Endothelial cell of hepatic sinusoid (primary cell): ENCODE data around the gene ALDH3B1.

Source experiments
- in situ Hi-C: cut with HindIII; loops from 2 replicates; pipeline ENCODE4 v1.10.0; 2017; ENCODE audit warnings: low sequenced_read_pairs

ALDH3B1 gene

DNA sequence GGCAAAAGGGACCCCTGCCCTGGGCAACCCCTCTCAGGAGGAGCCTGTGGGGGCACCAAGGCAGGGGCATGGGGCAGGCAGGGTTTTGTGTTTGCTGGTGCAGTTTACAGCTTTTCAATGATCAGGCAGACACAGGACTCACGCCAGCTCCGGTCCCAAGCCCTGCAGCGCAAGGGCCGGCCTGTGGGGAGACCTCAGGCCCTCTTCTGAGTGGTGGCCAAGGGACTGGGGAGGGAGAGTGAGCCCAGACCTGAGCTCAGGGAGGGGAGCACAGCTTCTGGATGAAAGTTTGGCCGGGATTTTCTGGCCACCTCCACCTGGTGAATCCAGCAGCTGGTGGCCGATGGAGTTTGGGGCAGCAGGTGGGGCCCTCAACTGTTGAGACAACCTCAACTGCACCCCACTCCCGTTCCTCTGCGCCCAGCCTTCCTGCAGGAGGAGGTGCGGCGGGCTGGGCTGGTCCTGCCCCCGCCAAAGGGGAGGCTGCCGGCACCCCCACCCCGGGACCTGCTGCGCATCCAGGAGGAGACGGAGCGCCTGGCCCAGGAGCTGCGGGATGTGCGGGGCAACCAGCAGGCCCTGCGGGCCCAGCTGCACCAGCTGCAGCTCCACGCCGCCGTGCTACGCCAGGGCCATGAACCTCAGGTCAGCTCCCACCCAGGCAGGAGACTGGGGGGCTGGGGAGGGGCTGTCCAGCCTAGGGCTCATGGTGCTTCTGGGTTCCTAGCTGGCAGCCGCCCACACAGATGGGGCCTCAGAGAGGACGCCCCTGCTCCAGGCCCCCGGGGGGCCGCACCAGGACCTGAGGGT is 32.3 kb downstream of the ALDH3B1 start:
- in situ Hi-C loops = no loop called here

- in situ Hi-C loops = no loop called here
Observed at GRCh38 chr11:68043029-68043348, 32.9 kb downstream of the ALDH3B1 start.

DNA sequence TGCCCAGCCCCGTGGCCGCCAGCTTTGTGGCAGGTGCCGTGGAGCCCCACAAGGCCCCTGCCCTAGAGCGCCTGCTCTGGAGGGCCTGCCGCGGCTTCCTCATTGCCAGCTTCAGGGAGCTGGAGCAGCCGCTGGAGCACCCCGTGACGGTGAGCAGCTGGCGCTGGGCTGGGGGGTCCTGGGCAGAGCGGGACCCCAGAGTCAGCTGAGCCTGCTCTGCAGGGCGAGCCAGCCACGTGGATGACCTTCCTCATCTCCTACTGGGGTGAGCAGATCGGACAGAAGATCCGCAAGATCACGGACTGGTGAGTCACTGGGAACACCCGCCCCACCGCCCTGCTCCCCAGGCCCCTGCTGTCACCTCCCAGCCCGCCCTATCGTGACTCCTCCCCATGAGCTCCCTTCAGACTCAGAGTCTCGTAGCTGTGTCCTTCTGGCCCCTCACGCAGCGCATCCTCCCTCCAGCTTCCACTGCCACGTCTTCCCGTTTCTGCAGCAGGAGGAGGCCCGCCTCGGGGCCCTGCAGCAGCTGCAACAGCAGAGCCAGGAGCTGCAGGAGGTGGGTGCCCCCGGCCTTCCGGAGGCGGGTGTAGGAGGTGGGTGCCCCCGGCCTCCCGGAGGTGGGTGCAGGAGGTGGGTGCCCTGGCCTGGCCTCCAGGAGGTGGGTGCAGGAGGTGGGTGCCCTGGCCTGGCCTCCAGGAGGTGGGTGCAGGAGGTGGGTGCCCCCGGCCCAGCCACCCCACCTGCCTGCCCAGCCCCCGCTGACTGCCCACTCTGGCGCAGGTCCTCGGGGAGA is 33.4 kb downstream of the ALDH3B1 start:
- in situ Hi-C loops = no loop called here

DNA sequence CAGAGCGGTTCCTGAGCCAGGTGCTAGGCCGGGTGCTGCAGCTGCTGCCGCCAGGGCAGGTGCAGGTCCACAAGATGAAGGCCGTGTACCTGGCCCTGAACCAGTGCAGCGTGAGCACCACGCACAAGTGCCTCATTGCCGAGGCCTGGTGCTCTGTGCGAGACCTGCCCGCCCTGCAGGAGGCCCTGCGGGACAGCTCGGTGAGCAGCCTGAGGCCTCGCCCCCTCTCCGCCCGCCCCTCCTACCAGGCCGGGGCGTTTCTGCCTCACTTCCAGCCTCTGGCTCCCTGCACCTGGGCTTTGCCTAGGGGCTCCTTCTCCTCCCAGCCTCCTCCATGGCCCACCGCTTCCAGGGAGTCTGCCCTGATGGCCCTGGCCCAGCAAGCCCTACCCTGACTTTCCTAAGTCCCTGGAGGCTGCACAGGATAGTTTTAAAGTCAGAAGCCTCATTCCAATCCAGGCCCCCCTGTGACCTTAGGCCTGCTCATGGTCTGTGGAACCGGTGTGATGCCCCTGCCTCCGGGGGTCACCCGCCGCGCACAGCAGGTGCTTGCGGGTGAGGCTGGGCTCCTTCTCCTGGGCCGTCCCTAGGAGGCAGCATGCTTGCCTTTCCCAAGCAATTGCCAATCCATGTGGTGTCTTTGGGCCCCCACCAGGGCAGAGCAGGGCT is 34.2 kb downstream of the ALDH3B1 start:
- in situ Hi-C loops = no loop called here

DNA sequence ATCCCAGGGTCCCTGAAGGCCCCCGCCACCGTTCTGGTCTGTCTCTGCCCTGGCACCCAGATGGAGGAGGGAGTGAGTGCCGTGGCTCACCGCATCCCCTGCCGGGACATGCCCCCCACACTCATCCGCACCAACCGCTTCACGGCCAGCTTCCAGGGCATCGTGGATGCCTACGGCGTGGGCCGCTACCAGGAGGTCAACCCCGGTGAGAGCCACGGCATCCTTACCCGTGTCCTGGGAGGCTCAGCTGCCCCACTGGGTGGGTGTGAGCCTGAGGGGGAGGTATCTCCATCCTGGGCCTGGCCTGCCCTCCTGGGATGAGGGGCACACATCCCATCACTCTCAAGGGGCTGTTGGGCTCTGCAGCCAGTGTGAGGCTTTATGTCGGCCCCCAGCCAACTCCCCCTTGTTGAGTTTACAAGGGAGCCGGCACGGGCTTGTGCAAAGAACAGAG is 34.8 kb downstream of the ALDH3B1 start:
- in situ Hi-C loops = no loop called here

GRCh38 chr11:68047437-68048290 is 37.5 kb downstream of the ALDH3B1 start:
- in situ Hi-C loops = no loop called here

- in situ Hi-C loops = no loop called here
Observed at GRCh38 chr11:68048681-68049508, 38.8 kb downstream of the ALDH3B1 start.

DNA sequence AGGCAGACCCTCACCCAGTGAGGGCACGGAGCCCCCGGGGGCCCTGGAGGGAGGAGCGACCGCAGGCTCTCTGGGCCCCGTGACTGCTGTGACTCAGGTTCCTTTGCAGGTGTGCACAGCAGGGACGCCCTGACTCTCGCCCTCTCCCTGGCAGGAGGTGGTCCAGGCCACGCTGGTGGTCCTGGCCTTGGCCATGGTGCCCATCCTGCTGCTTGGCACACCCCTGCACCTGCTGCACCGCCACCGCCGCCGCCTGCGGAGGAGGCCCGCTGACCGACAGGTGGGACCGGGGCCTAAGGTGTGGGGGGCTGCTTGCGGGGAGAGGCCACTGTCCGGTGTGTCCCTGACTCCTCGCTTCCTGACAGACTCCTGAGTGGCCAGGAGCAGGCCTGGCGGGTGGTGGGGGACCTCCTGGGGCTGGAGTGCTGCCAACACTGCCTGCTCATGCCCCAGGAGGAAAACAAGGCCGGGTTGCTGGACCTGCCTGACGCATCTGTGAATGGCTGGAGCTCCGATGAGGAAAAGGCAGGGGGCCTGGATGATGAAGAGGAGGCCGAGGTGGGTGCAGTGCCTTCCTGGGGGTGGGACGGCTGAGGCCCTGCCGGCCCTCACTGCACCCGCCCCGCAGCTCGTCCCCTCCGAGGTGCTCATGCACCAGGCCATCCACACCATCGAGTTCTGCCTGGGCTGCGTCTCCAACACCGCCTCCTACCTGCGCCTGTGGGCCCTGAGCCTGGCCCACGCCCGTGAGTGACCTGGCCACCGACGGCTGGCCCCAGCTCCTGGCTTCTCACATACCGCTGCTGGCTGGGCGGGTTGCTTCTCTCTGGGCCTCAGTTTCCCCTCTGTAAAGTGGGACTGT is 39.6 kb downstream of the ALDH3B1 start:
- in situ Hi-C loops = no loop called here

DNA sequence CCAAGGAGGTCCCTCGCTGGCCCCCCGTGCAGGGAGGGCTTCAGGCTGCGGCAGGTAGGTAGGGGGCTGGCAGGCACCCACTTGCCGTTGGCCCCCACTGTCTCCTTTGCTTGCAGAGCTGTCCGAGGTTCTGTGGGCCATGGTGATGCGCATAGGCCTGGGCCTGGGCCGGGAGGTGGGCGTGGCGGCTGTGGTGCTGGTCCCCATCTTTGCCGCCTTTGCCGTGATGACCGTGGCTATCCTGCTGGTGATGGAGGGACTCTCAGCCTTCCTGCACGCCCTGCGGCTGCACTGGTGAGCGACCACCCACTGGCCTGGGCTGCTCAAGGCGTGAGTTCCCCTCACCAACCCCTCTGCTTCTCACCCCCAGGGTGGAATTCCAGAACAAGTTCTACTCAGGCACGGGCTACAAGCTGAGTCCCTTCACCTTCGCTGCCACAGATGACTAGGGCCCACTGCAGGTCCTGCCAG is 40.3 kb downstream of the ALDH3B1 start:
- in situ Hi-C loops = no loop called here

DNA sequence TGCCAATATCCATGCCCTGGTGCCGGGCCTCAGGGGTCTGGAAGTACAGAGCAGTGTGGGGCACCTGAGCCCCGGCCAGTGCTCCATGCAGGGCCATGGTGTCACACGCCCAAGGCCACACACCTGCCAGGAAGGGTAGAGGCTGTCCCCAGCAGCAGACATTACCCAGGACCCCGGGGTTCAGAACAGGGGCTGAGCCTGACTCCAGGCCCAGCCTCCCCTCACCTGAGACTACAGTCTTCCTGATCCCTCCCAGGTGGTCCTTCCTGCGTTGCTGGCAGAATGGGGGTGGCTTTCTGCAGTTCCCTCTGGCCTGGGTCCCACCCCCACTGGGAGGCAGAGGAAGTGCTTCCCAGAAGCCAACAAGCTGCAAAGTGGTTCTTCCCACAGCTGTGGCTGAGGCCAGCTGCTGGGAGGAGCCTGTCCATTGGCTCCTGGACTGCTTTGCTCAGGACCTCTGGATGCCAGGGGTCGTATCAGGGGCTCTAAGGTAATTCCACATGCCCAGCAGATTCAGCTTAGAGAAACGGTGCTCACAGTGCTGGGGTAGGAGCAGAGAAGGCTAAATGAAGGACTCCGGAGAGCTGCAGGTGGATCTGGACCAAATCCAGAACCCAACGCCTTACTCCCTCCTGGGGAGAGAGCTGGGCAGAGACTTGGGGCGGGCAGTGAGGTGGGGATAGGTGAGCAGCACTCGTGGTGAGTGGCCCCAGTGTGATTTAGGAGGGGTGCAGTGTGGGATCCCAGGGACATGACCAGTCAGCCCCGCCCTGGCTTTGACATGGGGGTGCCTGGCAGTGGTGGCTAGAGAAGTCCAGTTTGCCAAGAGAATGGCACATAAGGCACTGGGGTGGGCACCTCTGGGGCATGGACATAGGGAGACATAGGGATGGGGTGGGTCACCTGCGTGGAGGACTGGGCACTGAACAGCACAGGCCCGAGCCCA is 41.3 kb downstream of the ALDH3B1 start:
- in situ Hi-C loops = no loop called here

DNA sequence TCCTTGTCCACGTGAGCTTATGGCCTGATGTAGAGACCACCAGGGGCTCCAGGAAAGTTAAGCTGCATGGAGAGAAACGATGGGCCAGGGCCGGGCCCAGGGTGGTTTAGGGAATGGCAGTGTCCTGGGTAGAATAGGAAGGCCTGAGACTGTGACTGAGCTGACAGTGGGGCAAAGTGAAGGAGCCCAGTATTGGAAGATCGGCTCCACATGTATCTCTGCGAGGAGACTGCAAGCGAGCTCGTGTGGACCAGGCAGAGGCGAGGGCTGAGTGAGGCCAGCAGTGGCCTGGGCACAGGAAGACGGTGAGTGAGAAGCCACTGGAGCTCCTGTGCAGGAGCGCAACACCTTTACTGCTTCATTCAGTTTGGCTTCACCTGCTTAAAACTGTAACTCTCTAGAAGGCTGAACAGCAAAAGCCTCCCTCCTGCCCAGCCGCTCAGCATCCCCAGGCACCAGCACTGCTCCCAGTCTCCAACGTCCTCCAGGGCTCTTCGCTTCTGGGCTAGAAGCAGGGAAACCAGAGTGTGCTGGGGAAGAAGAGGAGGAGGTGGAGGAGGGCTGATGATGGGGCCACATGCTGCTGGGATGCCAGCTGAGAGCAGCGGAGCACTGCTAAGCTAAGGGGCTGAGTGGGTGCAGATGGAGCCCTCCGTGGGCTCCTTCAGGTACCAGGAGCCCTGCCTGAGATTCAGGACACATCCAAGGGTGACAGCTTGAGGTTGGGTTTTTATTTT is 42.2 kb downstream of the ALDH3B1 start:
- in situ Hi-C loops = no loop called here

- in situ Hi-C loops = no loop called here
Observed at GRCh38 chr11:68053117-68053516, 43.0 kb downstream of the ALDH3B1 start.

DNA sequence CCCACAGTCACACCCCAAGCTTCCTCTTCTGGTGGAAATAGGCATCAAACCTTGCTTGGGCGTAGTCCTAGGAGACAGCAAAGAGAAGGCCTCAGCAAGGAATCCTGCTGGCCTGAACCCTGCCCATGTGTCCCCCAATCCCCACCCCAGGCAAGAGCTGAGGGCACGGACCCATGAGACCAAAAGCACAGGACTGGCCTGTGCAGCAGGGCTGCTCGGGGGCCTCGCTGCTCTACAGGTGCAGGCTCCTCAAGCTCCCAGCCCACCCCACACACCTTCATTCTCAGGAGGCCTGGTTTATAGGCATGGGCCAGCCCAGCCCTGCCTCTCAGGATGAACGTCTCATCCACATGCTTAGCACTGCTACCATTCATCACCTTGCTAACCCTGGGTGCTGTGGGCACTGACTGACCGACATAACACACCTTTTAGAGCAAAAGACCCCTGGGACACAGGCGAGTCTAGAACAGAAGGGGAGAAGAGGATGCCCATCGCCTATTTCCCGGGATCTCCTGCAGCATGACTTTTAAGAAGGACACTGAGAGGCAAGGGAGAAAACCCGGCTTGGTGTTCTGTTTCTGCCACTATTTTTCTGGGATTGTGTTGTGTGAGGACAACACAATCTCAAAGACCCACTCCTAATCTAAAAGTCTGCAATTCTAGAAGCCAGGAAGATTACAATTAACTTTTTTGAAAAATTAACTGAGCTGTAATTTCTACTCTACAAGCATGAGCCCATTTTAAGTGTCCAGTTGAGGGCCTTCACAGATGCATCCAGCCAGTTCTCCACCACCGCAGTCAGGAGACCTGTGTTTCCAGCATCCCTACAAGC is 44.1 kb downstream of the ALDH3B1 start:
- in situ Hi-C loops = no loop called here

GRCh38 chr11:68056317-68057285 is 46.5 kb downstream of the ALDH3B1 start:
- in situ Hi-C loops = no loop called here

DNA sequence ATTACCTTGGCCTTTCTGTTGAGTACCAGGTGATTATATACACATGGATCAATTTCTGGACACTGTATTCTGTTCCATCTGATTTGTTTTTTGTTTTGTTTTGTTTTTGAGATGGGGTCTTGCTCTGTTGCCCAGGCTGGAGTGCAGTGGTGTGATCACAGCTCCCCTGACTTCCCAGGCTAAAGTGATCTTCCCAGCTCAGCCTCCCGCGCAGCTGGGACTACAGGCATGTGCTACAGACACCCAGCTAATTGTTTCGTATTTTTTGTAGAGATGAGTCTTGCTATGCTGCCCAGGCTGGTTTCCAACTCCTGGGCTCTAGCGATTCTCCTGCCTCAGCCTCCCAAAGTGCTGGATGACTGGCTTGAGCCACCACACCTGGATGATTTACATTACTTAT is 47.7 kb downstream of the ALDH3B1 start:
- in situ Hi-C loops = no loop called here
